Measurements from ENCODE around the gene MOXD1.

MOXD1 gene

GRCh38 chr6:132247381-132248159 is 153.7 kb downstream of the MOXD1 start:
- H3K9ac ChIP-seq (ENCODE audit: insufficient read length, low read depth): no peak overlapping the region
- H3K4me1 ChIP-seq (ENCODE audit: insufficient read depth, insufficient read length): no peaks in the 10 kb centered on the region
- peaks cover 16% of the 10 kb centered on the region for H3K9me3 ChIP-seq (ENCODE audit: insufficient read depth, low read length)
- TF ChIP-seq YY1 (IDR thresholded peaks at IDR 0.05; ENCODE audit: insufficient read depth, insufficient read length): no peak
- TF ChIP-seq SUZ12 (IDR thresholded peaks at IDR 0.05; ENCODE audit: extremely low read depth, insufficient read depth, insufficient read length): no peak
- TF ChIP-seq ZNF274 (IDR thresholded peaks at IDR 0.05; ENCODE audit: low read depth, low read length): no peak
- no peak overlapping the region for H3K4me3 ChIP-seq (ENCODE audit: insufficient read length, low read depth)
- H3K36me3 ChIP-seq (ENCODE audit: insufficient read depth, insufficient read length, low read length): no peaks in the 10 kb centered on the region
- DNase-seq (ENCODE audit: low read depth, low spot score): no peak
- H3K27me3 ChIP-seq (ENCODE audit: insufficient read depth, insufficient read length): no peaks in the 10 kb centered on the region

GRCh38 chr6:132246632-132247270 is 154.5 kb downstream of the MOXD1 start:
- Histone ChIP-seq H3K27me3 (ENCODE audit: insufficient read depth, insufficient read length) (no peaks in the 10 kb centered on the region), H3K9ac (ENCODE audit: insufficient read length, low read depth) (no peak overlapping the region), H3K36me3 (ENCODE audit: insufficient read depth, insufficient read length, low read length) (no peaks in the 10 kb centered on the region), H3K9me3 (ENCODE audit: insufficient read depth, low read length) (peaks cover 7% of the 10 kb centered on the region), H3K4me1 (ENCODE audit: insufficient read depth, insufficient read length) (no peaks in the 10 kb centered on the region), H3K4me3 (ENCODE audit: insufficient read length, low read depth) (no peak overlapping the region)
- no peak for TF ChIP-seq SUZ12 (IDR thresholded peaks at IDR 0.05; ENCODE audit: extremely low read depth, insufficient read depth, insufficient read length)
- no peak for TF ChIP-seq ZNF274 (IDR thresholded peaks at IDR 0.05; ENCODE audit: low read depth, low read length)
- TF ChIP-seq YY1 (IDR thresholded peaks at IDR 0.05; ENCODE audit: insufficient read depth, insufficient read length): no peak
- no peak for DNase-seq (ENCODE audit: low read depth, low spot score)

GRCh38 chr6:132246120-132246617 is 155.1 kb downstream of the MOXD1 start:
- Histone ChIP-seq H3K36me3 (ENCODE audit: insufficient read depth, insufficient read length, low read length) (no peaks in the 10 kb centered on the region), H3K27me3 (ENCODE audit: insufficient read depth, insufficient read length) (no peaks in the 10 kb centered on the region), H3K4me1 (ENCODE audit: insufficient read depth, insufficient read length) (no peaks in the 10 kb centered on the region), H3K4me3 (ENCODE audit: insufficient read length, low read depth) (no peak overlapping the region), H3K9ac (ENCODE audit: insufficient read length, low read depth) (no peak overlapping the region), H3K9me3 (ENCODE audit: insufficient read depth, low read length) (peaks cover 4% of the 10 kb centered on the region; the same call in 1 of the 2 replicates)
- no peak for TF ChIP-seq YY1 (IDR thresholded peaks at IDR 0.05; ENCODE audit: insufficient read depth, insufficient read length)
- TF ChIP-seq SUZ12 (IDR thresholded peaks at IDR 0.05; ENCODE audit: extremely low read depth, insufficient read depth, insufficient read length): no peak
- TF ChIP-seq ZNF274 (IDR thresholded peaks at IDR 0.05; ENCODE audit: low read depth, low read length): no peak
- DNase-seq (ENCODE audit: low read depth, low spot score): no peak

Measured in NT2/D1 (cell line).